GM19043 (cell line): ENCODE data around the gene BARX2.

Source experiments
- ATAC-seq: cut with Tn5 transposase; IDR thresholded peaks from one replicate; pipeline ENCODE4 v1.9.1; 2021; ENCODE audit warnings: low read depth; ENCODE audit not compliant: unreplicated experiment

The BARX2 gene

DNA sequence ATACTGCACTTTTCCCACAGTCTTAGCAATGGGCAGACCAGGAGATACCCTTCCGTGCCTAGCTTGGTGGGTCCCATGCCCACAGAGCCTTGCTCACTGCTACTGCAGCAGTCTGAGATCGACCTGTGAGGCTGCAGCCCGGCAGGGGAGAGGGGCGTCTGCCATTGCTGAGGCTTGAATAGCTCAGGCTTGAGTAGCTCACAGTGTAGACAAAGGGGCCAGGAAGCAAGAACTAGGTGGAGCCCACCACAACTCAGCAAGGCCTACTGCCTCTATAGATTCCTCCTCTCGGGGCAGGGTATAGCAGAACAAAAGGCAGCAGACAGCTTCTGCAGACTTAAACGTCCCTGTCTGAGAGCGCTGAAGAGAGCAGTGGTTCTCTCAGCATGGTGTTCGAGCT lies 118.1 kb downstream of the BARX2 start:
- ATAC-seq = no peak
